ENCODE measurements around the gene CAPN8.

CAPN8 gene

DNA sequence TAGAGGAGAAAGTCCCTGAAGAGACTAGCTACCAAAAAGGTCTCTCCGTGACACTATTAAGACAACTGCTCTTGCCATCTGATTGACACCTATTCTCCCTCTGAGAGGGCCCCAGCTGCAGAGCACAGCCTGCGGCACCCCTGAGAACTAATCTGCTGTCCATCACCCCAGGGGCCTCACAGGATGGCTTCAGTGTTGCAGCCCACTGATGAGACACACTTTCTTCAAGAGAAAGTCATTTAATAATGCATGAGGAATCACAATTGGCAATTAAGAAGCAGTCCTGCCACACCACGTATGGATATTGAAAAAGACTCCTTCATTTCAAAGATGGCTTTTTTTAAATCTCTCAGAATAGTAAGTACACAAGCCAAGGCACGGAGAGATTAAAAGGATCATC, 48.9 kb downstream of the CAPN8 start:
- DNase-seq = no peak

DNA sequence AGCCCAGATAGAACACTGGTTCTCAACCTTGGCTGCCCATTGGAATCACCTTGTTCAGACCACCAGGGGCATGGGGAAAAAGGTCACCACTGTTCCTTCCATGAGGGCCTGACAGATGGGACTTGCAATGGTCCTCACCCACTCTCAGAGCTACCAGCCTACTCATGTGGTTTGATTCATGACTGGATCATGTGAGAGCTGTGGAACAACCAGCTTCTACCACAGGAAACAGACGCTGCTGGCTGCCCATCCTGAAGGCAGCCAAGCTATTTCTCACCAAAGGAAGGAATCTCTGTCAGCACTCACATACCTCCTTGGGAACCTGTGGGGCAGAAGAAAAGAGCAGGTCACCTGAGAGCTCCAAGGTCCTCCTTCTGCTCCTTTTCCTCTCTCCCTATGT, 53.6 kb downstream of the CAPN8 start:
- DNase-seq = no peak

DNA sequence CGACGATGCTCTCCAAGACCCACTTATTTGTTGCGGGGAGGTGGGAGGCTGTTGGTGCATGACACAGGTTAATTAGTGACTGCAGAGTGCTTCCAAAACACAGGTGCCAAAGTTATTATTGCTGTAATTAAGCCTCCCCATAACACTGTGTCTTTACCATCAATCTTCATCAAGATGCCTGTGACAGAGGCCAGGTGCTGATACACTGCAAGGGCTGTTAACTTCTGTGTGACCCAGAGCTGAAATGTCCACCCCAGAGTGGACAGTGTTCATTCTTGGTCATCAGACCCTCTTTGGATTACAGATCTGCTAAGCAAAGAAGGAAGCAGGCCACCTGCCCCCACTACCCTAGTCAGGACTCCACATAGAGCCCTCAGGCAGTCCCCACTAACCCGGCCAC, 55.5 kb downstream of the CAPN8 start:
- no peak for DNase-seq

DNA sequence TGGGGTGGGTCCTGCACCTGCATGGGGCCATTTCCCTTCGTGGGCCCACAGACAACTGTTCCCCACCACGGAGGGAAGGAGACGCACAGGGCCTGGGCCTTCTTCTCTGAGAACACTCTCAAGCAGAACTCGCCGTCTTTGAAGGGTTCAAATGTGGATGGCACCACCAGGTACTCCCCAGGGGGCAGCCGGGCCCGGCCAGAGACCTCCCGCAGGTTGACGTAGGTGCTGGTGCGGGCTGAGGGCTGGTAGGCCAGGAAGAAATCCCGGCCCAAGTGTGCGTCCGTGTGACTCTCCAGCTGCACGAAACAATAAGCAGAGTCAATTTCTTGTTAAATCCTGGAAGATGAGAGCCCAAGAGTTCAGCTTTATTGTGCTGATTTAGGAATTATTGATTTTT, 56.4 kb downstream of the CAPN8 start:
- DNase-seq = no peak

DNA sequence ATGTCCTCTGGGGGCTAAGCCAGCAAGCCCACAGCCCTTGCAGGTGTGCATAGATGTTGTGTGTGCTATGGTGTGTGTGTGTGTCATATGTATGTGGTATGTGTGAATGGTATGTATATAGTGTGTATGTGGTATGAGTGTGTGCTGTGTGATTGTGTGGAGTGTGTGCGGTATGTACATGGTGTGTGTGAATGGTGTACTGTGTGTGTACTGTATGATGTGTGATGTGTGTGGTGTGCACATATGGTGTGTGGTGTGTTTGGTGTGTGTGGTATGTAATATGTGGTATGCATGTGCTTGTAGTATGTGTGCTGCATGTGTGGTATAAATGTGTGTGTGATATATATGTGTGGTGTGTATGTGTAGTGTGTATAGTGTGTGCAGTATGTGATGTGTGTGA, 107.0 kb downstream of the CAPN8 start:
- DNase-seq = no peak

DNA sequence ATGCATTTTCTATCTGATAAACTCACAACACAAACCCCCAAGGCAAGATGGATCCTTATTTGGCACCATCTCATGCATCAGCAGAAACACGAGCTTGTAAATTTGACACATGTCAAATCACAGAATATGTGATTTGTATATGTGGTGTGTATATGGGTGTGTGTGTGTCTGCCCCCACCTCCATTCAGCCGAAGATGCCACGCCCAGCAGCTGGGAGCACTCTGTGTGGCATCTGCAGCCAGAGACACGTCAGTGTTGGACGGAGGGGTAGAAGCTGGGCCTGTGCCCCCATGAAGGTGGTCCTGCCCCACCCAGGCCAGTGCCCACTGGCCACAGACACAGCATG, 108.4 kb downstream of the CAPN8 start:
- DNase-seq = no peak

DNA sequence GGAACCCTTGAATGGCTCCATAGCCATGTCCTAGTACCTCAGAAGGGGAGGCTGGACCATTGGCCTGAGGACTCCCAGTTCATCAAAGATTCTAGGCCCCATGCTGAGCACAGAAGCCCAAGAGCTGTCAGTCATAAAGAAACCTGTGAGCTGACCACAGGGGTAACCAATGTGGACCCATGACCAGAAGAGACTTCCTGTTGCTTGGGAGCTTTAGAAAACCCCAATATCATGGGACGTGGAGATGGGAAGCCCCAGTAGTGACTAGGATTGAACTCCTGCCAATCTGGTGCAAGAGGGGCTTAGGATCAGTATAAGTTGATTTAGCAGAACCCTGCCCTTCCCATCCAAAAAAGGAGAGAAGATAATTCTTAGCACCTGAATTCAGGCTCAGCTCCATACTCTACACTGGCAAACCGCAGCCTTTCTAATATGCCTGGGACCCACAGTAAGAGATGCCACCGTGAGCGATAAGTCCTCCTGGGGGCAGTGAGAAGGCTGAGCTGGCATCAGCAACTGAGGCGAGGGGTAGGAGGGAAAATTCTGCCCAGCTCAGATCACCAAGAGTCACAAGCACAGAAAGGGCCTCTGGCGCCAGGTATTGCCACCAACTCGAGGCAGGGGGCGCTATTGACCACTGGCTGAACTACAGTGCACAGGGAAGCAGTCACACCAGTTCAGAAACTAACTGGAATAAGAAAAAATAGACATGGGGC, 108.9 kb downstream of the CAPN8 start:
- peak; percentile 74 for DNase-seq

DNA sequence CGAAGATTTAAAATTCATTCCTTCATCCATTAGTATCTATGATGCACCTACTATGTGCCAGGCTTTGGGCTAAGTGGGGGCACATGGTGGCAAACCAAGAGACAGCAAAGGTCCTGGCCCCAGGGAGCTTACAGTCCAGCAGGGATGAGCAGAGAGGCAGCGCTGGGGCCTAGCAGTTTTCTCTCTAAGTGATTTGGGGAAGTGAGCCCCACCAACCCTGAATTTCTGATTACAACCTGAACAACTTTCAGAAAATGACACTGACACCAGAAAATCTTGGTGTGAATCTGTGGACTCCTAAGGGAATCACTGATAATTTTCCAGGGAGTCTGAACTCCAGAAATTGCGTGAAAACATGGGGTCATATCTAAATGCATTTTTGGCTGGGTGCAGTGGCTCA, 111.5 kb downstream of the CAPN8 start:
- DNase-seq = no peak

DNA sequence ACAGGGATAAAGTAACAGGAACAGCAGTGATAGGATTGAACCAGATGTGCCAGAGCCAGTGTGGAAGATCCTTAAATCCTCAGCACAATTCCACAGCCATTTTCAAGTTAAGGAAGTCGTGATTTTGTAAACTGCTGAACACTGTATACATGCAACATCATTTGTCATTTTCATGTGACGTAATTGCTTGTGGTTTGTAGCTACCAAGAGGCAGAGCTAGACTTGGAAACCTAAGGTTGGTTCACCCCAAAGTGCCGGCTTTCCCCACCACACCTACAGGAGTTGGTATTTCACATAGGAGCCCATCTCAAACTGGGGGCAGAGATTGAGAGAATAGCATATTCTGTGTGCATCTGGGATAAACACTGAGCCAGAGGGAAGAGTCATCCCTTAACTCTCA, 113.9 kb downstream of the CAPN8 start:
- no peak for DNase-seq

DNA sequence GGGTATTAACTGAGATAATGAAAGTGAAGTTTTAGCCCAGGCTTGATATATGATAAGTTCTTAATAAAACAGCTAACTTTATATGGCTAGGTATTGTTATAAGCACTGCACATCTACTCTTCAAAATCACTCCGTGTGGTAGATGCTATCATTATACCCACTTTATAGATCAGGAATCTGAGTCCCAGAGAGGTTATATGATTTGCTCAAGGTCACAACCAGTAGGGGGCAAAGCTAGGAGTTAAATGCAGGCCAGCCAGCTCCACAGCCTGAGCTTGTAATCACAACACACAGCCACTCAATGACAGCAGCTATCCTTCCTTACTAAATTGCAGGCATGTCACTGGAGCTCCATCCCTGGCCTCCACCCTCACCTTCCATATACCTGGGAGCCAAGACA, 115.8 kb downstream of the CAPN8 start:
- no peak for DNase-seq

DNA sequence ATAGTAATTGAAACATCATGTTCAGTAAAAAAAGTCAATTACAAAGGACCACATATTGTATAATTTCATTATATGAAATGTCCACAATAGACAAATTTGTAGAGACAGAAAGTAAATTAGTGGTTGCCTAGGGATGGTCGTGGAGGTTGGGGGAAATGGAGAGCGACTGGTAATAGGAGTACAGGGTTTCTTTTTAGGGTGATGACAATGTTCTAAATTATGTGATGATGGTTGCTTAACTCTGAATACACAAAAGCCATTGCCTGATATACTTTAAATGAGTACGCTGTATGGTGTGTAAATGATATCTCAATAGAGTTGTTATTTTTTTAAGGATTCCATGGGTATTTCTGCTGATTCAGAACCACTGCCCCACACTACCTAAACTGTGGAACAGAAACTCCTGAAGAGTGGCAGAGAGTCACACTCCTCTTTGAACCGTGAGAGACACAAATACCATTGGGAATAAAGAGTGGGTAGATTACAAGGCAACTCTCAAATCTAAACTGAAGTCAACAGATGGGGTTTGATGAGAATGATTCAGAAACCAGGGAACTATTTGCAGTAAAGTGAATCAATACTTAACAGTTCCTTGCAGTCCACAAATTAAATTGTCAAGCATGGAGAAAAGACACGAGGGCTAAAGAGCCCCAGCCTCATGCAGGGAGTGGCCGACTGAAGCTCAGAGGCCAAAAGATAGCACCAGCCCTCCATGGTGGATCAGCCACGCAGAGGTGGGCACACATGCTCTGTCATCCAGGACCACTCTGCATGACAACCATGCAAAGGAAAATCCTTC, 118.0 kb downstream of the CAPN8 start:
- DNase-seq = no peak

DNA sequence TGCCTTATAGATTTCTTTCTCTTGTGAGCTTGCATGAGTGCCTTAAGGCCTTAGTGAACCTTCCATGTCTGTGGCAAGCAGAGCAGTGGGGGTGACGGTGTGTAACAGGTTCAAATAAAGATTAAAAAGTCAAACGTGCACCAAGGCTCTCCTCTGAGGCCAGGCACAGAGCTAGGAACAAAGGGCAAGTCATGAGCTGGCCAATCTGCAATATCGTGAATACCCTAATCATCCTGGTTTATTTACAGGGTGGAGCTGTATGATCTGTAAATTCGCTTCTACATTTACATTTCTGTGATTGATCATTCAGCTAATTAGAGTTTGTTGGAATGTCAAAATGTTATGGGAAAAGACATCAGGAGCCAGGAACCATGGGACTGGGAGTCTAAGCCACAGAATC, 120.2 kb downstream of the CAPN8 start:
- DNase-seq = no peak

DNA sequence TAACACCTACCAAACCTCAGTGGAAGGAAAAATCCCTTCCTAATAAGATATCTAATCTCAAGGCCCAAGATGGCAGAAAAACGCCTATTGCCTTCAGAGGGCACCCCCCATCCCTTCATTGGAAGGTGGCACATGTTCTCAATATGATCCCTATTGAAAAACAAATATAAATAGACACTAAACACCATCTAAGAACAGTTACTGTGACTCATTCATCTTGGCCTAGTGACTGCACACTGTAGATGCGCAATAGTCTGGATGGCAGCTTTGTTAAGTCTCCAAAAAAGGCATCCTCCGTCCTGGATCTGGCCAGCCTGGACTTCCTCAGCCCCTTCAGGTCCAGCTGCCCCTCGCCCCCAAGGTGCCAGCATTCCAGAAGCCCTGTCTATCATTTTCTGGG, 121.9 kb downstream of the CAPN8 start:
- no peak for DNase-seq

DNA sequence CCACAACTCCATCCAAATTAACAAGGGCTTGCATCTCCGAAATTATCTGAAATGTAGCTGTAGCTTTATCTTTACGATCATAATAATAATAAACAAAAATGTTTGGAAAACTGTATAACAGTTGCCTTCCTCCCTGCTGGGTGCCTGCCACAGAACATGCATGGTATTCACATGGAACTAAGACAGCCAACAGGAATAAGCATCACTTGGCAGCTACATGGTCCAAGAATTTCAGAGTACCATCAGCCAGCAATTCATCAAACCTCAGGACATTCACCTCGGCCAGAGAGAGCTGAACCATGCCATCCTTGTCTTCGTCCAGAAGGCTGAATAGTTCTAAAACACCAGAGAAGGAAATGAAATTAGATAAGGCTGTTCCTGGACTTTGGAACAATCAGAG, 122.7 kb downstream of the CAPN8 start:
- DNase-seq = no peak

DNA sequence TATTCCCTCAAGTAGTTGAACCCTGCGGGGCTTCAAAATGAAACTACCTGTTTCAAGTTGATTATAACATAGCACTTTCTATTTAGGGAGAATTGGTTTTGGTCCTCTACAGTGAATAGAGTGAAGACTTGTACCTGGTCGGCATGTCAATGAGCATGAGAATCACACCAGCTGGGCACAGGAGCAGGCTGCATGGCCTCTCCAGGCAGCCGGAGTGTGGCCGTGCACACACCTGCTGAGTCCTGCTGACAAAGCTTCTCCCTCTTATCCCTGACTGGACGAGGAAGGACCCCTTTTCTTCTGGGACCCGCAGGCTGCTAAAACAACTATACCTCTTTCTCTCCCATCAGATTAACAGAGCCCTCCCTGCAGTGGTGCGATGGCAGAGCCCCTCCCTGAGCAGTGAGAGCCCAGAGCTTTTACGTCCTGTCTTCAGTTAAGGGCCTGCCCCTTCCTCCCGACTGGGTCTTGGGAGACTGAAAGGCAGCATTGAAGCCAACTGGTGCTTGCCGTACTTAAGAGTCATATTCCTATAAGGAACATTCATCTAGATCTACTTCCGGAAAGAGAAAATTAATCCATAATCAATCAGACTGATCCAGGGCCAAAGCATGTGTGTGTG, 124.9 kb downstream of the CAPN8 start:
- DNase-seq = no peak

DNA sequence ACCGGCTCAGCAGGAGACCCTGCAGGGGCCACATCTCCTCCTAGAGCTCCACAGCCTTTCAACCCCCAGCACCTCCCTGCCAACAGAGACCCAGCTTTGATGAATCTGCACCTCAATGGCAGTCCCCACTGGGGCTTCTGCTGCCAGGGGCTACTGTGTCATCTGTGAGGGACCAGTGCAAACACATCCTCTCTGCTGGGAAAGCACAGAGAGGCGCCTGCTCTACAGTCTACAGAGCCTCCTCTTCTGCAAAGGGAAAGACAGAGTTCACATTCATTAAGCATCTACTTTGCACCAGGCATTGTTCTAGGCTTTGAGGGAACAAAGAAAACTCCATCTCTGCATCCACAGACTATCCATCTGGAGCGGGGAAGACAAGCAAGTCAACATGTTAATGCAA, 125.8 kb downstream of the CAPN8 start:
- DNase-seq = no peak

DNA sequence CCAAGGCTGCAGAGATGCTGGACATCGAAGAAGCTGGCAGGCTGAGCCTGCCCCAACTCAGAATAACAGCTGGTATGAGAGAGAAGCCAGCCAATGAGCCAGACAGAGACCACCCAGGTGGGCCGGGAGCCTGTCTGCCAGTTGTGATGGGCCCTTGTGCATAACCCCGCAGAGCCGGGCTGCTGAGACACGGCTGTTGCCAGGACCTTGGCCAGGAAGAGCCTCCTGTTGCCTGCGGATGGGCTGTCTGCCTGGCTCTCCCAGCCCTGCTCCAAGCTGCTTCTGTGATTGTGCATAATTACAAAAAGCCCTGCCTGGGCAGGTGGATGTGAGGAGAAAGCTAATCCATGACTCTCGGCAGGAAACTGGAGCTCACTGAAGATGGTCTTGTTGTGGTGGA, 126.5 kb downstream of the CAPN8 start:
- no peak for DNase-seq

DNA sequence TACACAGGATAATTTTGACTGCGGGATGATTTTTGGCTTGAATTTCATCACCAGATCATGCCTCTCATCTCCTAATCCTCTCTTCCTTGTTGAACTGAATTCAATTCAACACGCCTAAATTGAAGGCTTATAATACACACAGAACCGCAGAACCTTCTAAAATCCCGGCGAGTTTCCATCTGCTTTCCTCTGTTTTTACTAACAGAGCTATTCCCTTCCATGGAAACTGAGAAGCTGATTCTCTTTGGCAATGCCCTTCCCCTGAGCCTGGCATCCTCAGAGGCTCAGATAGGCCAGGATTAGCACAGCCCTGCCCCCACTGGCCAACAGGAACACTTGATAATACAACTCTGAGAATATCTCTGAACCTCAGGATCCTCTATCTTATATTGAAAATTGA, 130.2 kb downstream of the CAPN8 start:
- DNase-seq = no peak

DNA sequence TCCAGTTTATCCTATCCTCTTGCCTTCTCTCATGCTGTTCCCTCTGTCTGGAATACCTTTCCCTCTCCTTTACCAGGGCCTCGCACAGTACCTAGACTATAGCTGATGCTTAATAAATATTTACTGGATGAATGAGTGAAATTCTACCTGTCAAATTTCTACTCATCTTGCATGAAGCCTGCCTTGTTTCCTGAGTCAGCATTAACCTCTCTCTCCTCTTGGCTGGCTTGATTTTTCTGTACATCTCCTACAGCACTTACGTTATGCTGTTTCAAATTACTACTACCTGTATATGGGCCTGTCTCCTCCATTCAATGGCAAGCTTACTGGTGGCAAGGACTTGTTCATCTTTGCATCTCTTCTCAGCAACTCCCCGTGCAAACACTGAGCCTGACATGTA, 130.8 kb downstream of the CAPN8 start:
- no peak for DNase-seq

DNA sequence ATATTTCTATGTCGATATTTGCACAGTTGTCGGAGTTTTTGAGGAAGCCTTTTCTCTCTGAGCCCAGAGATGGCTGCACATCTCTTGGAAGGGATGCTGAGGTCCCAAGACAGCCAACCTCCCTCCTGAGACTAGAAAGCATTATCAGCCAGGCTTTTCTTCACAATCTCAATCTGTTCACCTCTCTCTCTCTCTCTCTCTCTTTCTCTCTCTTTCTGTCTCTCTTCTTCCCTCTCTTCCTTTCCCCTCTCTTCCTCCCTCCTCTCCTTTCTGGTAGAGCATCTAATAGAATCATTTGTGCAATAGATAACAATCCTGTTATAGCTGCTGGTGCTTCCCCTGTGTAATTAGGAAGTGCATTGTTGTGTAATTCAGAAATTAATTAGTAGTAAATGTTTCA, 131.8 kb downstream of the CAPN8 start:
- no peak for DNase-seq

DNA sequence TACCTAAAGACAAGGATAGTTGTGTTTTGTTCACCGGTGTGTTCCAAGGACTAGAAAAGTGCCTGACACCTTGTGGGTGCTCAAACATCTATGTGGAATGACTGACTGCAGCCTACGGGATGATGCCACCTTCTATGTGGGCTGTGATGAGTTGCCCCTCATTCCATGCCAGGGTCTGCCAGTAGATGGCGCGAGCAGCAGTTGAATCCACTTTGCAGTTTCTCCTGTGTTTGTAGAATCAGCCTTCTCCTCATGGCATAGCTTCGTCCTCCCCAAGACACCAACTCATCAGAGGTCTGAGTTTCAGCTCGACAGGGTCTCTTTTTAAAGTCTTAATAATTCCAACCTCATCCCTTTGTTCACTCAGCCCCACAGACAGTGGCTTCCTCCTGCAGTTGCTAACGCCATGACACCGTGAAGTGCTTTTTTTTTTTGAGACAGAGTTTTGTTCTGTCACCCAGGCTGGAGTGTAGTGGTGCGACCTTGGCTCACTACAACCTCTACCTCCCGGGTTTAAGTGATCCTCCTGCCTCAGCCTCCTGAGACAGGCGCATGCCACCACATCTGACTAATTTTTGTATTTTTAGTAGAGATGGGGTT, 133.7 kb downstream of the CAPN8 start:
- peak; percentile 65 for DNase-seq

DNA sequence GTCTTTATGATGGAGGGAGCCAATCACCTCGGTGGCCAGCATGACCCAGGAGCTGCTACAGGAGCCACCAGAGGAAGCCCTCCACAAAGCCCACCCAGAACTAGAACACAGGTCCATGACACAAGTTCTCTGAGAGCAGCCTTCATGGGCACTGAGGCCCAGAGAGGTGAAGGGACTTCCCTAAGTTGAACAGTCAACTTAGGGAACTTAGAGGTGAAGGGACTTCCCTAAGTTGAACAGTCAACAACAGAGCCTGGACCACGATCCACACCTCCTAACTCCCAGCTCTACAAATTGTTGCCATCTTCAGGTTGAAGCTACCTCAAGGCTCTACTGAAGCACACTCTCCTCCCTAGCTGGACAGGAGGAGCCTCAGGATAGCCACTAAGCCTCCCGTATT, 139.5 kb downstream of the CAPN8 start:
- no peak for DNase-seq

DNA sequence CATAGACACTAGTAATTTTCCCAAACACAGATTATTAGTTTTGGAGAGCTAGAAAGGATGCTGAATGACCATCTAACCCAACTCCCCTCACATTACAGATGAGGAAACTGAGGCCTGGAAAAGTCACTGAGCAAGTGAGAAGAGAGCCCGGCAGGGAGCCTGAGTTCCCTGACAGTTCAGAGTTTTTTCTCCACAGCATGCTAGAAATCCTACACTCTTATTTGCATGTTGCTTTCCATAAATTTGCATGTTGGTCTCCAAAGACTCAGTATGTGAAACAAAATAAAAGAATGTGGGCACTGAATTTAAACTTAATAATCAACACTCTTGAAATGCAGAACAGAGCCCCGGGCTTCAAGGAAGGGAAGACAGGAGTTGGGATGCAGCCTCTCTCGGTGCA, 140.0 kb downstream of the CAPN8 start:
- DNase-seq = no peak

DNA sequence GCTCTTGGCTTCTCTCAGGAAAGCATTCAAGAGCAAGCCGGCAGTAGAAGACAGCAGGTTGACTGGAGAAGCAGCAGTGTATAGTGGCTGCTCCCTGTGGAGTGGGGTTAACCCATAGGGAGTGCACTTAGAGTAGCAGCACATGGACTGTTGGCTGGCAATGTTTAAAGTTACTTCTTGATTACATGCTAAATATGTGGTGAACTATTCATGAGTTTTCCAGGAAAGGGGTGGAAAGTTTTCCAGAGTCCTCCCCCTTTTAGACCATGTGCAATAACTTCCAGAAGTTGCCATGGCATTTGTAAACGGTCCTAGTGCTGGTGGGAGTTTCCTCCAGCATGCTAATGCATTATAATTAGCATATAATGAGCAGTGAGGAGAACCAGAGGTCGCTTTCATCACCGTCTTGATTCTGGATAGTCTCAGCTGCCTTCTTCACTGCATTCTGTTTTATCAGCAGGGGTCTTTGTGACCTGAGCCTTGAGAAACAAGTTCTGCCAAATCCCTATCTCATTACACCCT, 140.5 kb downstream of the CAPN8 start:
- no peak for DNase-seq

Data from OCI-M1 (cell line).